Measurements from ENCODE around the gene HCN3. TPM values are rescaled to one million over a fixed set of nuclear protein-coding genes. Genes with fewer than 3 reads are reported as not detected.

Gene HCN3
- total and polyA plus RNA-seq, 8 donors = 0.46 to 13.6 (median 1.9) TPM

DNA sequence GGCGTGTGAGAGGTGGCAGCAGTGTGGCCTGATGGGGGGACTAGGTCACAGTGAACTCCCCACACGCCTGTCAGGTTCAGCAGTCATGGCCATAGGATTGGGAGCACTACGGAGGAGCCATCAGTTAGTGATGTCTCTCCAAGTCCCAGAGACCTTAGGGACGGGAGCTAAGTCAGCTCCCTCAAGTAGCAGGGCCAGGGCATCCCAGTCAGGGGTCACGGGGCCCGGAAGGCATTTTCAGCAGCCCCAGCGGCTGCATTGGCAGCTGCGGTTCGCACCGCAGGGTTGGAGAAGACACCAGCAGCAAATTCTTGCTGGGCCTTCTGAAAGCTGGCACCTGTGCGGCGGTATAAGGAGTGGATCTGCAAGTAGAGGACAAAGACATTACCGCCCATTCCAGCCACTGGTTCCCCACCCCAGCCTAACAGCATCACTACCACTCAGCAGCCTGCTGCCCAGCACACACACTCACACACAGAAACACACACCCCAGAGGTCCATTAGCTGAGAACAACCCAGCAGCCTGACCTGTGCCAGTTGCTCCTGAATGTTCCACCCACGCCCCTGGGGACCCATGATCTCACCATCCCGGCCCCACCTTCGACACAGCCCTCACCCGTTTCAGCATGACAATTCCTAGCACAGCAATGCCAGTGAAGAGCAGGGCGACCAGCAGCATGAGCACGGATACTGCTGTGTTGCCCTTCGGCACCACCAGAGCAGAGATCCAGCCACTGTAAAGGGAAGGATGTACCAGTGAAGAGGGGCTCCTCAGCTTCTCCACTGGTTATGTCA lies 21.0 kb upstream of the HCN3 start:
- no peak for DNase-seq
- Histone ChIP-seq H3K36me3 (peaks cover 18 to 46% (median 40%) of the 10 kb centered on the region in 4 donors), H3K4me3 (peak overlapping the region; percentile 80 to 94 (median 90)), H3K4me1 (peaks cover 29 to 48% (median 43%) of the 10 kb centered on the region in 4 donors), H3K27me3 (no peaks in the 10 kb centered on the region), H3K9me3 (no peaks in the 10 kb centered on the region), H3K27ac (peak overlapping the region; percentile 93 to 98 (median 96))
- intact Hi-C loops (cut with DNase I; ENCODE audit: low total_unique reads) = loop anchor here (10.0 kb wide), 1 partner anchor 339 kb away; no protein-coding TSS in a partner anchor
- no peak for TF ChIP-seq EP300 (IDR thresholded peaks at IDR 0.05)
- no peak for TF ChIP-seq POLR2A (IDR thresholded peaks at IDR 0.05)
- TF ChIP-seq, protein P1, sequence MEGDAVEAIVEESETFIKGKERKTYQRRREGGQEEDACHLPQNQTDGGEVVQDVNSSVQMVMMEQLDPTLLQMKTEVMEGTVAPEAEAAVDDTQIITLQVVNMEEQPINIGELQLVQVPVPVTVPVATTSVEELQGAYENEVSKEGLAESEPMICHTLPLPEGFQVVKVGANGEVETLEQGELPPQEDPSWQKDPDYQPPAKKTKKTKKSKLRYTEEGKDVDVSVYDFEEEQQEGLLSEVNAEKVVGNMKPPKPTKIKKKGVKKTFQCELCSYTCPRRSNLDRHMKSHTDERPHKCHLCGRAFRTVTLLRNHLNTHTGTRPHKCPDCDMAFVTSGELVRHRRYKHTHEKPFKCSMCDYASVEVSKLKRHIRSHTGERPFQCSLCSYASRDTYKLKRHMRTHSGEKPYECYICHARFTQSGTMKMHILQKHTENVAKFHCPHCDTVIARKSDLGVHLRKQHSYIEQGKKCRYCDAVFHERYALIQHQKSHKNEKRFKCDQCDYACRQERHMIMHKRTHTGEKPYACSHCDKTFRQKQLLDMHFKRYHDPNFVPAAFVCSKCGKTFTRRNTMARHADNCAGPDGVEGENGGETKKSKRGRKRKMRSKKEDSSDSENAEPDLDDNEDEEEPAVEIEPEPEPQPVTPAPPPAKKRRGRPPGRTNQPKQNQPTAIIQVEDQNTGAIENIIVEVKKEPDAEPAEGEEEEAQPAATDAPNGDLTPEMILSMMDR (IDR thresholded peaks at IDR 0.05) = no peak
- TF ChIP-seq POLR2AphosphoS5 (IDR thresholded peaks at IDR 0.05) = no peak
- WGBS, 5 donors = 69 to 76% (median 71%) methylated on average over 17 to 20 of the region's 20 CpGs

DNA sequence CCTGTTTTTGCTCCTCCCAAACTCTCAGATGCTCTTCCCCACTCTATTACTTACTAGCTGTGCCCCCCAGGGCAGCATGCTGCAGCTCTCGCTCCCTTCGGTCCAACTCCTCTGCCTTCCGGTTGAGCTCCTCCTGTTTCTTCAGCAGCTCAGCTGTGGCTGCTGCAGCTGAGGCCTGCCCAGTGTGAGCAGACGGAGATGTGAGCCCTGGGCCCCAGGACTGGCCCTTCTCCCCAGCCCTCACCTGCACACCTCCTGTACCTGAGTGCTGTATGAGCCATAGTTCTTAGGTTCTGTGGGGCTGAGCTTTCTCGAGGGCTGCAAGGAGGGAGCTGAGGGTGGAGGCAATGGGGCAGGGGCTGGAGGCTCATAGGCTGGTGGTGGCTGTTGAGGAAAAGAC lies 17.0 kb upstream of the HCN3 start:
- 85 to 94% (median 93%) methylated on average over 5 of the region's 5 CpGs for WGBS, 5 donors
- H3K27ac ChIP-seq = peak overlapping the region in 1 of 5 donors; percentile 14
- no peaks in the 10 kb centered on the region for H3K9me3 ChIP-seq
- peaks cover 41 to 70% (median 64%) of the 10 kb centered on the region in 4 donors for H3K36me3 ChIP-seq
- H3K4me1 ChIP-seq = peaks cover 20 to 40% (median 34%) of the 10 kb centered on the region in 4 donors
- H3K27me3 ChIP-seq = no peaks in the 10 kb centered on the region
- intact Hi-C loops (cut with DNase I; ENCODE audit: low total_unique reads) = no loop called here
- H3K4me3 ChIP-seq = no peak overlapping the region
- DNase-seq = no peak
- TF ChIP-seq EP300 (IDR thresholded peaks at IDR 0.05) (no peak), POLR2AphosphoS5 (IDR thresholded peaks at IDR 0.05) (no peak), POLR2A (IDR thresholded peaks at IDR 0.05) (no peak)
- TF ChIP-seq, protein P1 (IDR thresholded peaks at IDR 0.05) = no peak

DNA sequence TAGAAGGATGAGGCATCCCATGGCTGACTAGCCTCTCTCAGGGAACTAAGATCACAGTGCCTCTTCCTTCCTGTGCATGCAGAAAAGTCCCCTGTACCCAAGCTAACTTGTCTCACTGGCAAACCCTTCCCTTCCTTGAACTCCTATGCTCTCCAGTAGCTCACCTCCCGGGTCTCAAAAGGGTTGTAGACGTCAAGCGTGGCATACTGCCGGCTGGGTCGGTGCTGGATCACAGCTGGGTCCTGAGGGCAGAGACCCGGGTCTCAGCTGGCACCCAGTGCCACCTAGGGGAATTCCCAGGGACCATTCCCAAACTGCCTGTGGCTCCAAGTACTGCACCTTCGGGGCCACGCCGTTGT lies 15.8 kb upstream of the HCN3 start:
- TF ChIP-seq EP300 (IDR thresholded peaks at IDR 0.05) = no peak
- TF ChIP-seq, protein P1 (IDR thresholded peaks at IDR 0.05) = no peak
- TF ChIP-seq POLR2AphosphoS5 (IDR thresholded peaks at IDR 0.05) = no peak
- TF ChIP-seq POLR2A (IDR thresholded peaks at IDR 0.05) = no peak
- no peaks in the 10 kb centered on the region for H3K9me3 ChIP-seq
- peaks cover 52 to 78% (median 75%) of the 10 kb centered on the region in 4 donors for H3K36me3 ChIP-seq
- H3K27ac ChIP-seq = peak overlapping the region; percentile 82 to 88 (median 87)
- peak in 1 of 2 donors; percentile 53 for DNase-seq
- WGBS, 5 donors = 0 to 2% (median 0%) methylated on average over 3 to 9 of the region's 9 CpGs
- no peaks in the 10 kb centered on the region for H3K27me3 ChIP-seq
- H3K4me3 ChIP-seq = peak overlapping the region; percentile 73 to 89 (median 82)
- peaks cover 14 to 30% (median 27%) of the 10 kb centered on the region in 4 donors for H3K4me1 ChIP-seq
- intact Hi-C loops (cut with DNase I; ENCODE audit: low total_unique reads) = no loop called here

DNA sequence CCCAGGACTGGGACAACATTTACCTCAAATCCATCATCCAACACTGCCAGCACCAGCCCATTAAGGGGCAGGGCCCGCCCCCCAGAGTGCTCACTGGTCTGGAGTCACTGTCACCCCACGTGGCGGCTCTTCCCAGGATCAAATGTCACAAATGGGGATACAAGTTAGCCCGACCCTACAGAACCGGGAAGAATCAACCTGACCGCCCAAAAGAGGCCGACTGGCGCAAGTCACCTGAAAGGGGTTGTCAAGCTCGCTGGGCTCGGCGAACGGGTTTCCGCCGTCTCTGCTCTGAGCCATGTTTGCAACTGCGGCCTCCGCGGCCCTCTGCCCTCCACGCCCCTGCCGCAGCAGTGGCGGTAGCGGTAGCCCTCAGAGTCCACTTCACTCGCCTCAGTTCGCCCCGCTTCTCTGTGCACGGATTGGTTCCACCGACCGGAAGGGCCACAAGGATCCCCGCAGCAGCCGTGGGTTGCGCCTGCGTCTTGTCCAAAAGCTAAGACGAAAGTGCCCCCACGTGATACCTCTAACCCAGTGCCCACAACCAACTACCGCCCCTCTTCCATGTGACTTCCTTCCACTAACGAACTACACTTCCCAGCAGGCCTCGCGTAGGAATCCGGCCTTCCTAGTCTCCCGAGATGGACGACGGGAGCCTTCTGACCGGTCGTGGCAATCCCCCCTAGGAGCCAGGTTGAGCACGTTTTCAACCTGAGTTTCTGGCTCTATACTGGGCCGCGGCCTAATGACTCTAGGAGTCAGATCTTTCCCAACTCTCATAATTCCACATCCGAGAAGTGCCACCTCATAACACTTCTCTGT lies 15.2 kb upstream of the HCN3 start, which contains the start of gene SCAMP3:
SCAMP3 (minus strand) TSS at position 509 of the 822 bp plus-strand sequence; CDS start at position 300, 209 bp downstream.
- peaks cover 14 to 27% (median 26%) of the 10 kb centered on the region in 4 donors for H3K4me1 ChIP-seq
- peak; percentile 95 to 99 for DNase-seq
- H3K27me3 ChIP-seq = no peaks in the 10 kb centered on the region
- TF ChIP-seq EP300 (IDR thresholded peaks at IDR 0.05) = no peak
- TF ChIP-seq, protein P1 (IDR thresholded peaks at IDR 0.05) = peak in 1 of 7 experiments; percentile 26
- peak in 1 of 4 donors; percentile 39 for TF ChIP-seq POLR2A (IDR thresholded peaks at IDR 0.05)
- TF ChIP-seq POLR2AphosphoS5 (IDR thresholded peaks at IDR 0.05) = peak; percentile 79 to 97 (median 90)
- H3K9me3 ChIP-seq = no peaks in the 10 kb centered on the region
- H3K27ac ChIP-seq = peak within 1 kb of the TSS; percentile 82 to 88 (median 87)
- H3K4me3 ChIP-seq = peak within 1 kb of the TSS; percentile 73 to 89 (median 82)
- 0 to 1% (median 0%) methylated on average over 38 to 47 of the region's 47 CpGs for WGBS, 5 donors
- intact Hi-C loops (cut with DNase I; ENCODE audit: low total_unique reads) = no loop called here
- peaks cover 53 to 78% (median 75%) of the 10 kb centered on the region in 4 donors for H3K36me3 ChIP-seq
